ENCODE measurements around the gene BBS1.

DNA sequence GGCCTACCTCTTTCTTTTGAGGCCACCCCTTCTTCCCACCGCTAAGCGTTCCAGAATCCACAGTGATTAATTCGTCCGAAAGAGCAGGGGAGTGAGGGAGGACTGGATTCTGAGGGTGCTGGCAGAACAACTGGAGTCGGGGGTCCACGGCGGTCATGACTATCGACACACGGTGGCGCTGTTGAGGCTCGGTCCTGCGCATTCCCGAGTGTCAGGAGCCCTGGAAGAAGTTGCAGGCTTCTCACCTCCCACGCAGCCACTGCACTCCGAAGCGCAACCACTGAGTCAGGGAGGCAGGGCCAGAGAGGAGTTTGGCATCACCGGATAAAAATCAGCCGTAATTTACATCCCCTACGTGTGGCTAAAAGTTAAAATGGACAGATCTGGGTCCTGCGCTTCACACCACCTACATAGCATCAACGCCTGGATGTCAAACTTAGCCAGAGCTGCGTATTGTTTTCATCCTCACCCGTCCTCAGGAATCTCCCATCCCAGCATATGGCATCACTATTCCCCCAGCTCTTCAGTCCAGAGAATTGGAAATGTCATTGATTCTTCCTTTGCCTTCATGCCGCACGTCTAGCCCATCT, 68.7 kb downstream of the BBS1 start:
- TF ChIP-seq EZH2 (IDR thresholded peaks at IDR 0.05; ENCODE audit: insufficient read depth, low read length) = no peak
- TF ChIP-seq, protein P1, sequence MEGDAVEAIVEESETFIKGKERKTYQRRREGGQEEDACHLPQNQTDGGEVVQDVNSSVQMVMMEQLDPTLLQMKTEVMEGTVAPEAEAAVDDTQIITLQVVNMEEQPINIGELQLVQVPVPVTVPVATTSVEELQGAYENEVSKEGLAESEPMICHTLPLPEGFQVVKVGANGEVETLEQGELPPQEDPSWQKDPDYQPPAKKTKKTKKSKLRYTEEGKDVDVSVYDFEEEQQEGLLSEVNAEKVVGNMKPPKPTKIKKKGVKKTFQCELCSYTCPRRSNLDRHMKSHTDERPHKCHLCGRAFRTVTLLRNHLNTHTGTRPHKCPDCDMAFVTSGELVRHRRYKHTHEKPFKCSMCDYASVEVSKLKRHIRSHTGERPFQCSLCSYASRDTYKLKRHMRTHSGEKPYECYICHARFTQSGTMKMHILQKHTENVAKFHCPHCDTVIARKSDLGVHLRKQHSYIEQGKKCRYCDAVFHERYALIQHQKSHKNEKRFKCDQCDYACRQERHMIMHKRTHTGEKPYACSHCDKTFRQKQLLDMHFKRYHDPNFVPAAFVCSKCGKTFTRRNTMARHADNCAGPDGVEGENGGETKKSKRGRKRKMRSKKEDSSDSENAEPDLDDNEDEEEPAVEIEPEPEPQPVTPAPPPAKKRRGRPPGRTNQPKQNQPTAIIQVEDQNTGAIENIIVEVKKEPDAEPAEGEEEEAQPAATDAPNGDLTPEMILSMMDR (IDR thresholded peaks at IDR 0.05; ENCODE audit: insufficient read depth, low read depth, low read length) = peak; percentile 72

All from astrocyte (in vitro differentiated cells and primary cell).